NCI-H1694 treated with DMSO at 0.1 percent for 48 hours (cell line): ENCODE data around the gene GULP1.

ENCODE experiments used
- DNase-seq: peaks from one replicate; lab custom pipeline; 2025; lab: John Stamatoyannopoulos, UW

Gene GULP1

GRCh38 chr2:188473306-188473705 is 181.6 kb downstream of the GULP1 start:
- DNase-seq: no peak

- no peak for DNase-seq
Observed at GRCh38 chr2:188474316-188474715, 182.6 kb downstream of the GULP1 start.

DNA sequence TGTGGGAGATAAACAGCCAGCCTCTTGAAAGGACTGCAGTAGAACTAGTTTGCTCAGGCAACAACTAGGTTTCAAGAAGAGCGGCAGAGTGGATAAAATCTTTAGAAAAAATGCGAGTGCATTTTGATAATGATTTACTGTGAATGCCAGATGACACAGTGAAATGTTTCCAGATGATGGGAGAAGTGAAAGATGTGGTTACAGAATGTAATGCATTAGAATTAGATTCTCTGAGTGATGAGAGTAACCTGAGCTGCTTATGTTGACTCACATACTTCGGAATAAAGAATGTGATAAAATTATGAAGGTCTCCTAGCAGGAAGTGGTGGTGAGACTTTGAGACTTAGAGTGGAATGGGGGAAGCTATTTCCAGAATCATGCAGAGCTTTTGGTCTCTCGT is 184.3 kb downstream of the GULP1 start:
- DNase-seq: no peak

DNA sequence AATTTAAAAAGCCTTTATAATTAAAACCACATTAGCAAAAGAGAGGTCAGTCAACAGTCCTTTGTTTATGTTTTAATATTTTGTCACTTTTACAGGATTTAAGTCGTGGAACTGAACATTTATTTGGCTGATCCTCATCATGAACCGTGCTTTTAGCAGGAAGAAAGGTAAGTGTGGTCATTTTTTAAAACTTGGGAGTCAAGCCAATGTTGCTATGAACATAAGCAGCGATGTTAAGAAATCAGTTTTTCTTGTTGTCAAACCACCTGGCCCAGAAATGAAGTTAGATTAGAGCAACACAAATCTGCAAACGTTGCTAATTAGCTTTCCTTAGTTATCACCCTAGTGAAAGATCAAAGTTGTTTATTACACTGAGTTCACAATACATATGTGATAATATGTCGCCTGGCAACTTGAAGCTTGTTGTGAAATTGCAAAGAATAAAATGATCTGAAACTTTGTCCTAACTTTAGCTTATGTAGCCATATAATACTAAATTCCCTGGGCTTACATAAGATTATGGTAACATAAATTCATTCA is 186.0 kb downstream of the GULP1 start:
- no peak for DNase-seq

DNA sequence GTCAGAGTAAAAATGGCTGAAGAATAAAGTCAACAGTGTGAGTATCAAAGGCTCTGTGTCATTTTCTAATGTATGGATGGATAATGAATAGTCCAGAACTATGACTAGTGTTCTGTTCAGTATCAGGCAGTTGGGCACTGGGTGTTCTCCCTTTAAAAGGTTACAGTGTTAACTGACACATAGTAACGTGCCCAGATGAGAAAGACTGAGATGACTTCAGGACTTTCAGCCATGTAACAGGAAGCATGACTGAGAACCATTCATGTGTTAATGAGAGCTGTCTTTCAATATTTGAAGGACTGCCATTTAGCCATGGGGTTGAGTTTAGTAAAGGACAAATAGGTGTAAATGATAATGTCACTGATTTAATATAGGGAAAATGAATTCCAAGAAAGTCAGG is 187.1 kb downstream of the GULP1 start:
- no peak for DNase-seq

DNA sequence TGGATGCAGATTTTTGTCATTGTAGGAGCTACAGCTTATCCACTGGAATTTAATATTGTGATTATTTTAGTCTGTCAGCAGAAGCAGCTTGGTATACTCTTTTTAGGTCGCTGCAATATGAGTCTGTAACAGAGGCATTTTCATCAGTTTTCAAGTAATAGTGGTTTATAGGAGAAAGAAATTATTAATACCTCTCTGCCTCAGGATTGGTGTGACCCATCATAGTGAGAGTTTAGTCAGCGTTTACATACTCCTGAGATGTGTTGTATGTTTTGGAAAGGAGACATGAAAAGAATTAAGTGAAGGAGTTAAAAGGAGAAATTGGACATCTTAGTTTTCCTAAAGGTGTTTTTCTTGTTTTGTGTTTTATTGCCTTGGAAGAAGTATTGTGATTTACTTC is 189.8 kb downstream of the GULP1 start:
- DNase-seq: no peak

GRCh38 chr2:188485496-188485895 is 193.8 kb downstream of the GULP1 start:
- no peak for DNase-seq

- no peak for DNase-seq
Observed at GRCh38 chr2:188492751-188493150, 201.1 kb downstream of the GULP1 start.

GRCh38 chr2:188494906-188495305 is 203.2 kb downstream of the GULP1 start:
- DNase-seq: no peak

GRCh38 chr2:188495969-188496431 is 204.3 kb downstream of the GULP1 start:
- DNase-seq: no peak

DNA sequence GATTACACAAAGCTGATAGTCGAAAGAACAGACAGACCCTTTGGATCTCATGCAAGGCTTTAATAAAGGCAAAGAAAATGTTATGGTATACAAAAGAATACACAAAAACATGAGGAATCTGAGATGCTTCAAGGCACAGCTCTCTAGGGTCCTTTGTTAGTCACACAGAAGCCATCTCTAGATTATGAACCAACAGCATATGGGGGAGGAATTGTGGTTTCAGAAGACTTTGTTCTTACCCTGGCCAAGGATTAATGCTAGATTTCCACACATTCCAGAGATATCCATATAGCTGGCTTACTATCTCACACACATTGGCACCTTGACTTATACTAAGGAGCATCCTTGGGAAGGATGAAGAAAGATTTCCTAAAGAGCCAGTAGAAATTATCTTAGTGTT is 206.1 kb downstream of the GULP1 start:
- no peak for DNase-seq

- DNase-seq: no peak
Observed at GRCh38 chr2:188503975-188504374, 212.3 kb downstream of the GULP1 start.

- no peak for DNase-seq
Observed at GRCh38 chr2:188506843-188507242, 215.2 kb downstream of the GULP1 start.

DNA sequence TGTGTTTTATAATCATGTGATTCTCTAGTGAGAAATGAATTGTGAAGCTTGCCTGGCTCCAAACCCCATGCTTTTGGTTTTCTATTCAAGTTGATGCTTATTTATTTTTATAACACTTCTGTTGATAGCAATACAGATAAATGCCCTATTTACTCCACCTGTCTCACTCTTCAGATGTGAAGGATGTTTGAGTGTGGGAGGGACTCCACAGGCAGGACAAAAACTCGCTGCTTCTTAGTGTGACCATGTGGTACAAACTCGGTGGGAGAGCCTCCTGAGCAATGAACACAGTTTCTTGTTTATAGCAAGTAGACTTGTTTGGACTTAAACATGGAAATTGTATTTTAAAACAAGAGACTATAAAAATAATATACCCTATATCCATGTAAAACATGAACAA is 219.7 kb downstream of the GULP1 start:
- DNase-seq: no peak

- peak; percentile 49 for DNase-seq
Observed at GRCh38 chr2:188512456-188512855, 220.8 kb downstream of the GULP1 start.

GRCh38 chr2:188515918-188516317 is 224.2 kb downstream of the GULP1 start:
- no peak for DNase-seq

GRCh38 chr2:188517549-188518215 is 226.0 kb downstream of the GULP1 start:
- no peak for DNase-seq

GRCh38 chr2:188518381-188518780 is 226.7 kb downstream of the GULP1 start:
- no peak for DNase-seq

GRCh38 chr2:188519136-188519535 is 227.5 kb downstream of the GULP1 start:
- DNase-seq: no peak

- DNase-seq: no peak
Observed at GRCh38 chr2:188522517-188522916, 230.8 kb downstream of the GULP1 start.

- no peak for DNase-seq
Observed at GRCh38 chr2:188523919-188524318, 232.2 kb downstream of the GULP1 start.

DNA sequence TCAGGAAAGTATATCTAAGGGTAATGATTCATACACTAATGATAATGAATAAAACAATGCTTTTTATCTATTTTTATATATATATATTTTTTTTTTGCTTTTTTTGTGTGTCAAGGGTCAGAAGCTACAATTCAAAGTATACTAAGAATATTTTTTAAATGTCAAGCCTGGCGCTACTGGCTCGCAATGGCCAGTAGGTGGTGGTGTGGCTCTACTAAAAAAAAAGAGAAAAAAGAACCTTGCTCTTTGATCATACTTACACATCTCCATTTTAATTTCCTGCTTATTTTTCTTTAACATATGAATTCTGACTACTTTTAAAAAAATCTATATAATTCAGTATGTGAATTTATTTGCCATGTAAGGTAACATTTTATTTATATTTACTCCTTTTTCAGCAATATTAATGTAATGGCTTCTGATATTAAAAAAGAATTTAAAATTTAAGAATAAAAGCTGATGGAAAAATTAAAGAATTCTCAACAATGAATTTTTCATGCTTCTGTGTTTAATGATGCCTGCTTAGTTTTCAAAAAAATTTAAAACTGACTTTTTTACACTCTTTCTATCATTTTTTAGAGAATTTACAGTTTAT is 232.9 kb downstream of the GULP1 start:
- peak; percentile 46 for DNase-seq

DNA sequence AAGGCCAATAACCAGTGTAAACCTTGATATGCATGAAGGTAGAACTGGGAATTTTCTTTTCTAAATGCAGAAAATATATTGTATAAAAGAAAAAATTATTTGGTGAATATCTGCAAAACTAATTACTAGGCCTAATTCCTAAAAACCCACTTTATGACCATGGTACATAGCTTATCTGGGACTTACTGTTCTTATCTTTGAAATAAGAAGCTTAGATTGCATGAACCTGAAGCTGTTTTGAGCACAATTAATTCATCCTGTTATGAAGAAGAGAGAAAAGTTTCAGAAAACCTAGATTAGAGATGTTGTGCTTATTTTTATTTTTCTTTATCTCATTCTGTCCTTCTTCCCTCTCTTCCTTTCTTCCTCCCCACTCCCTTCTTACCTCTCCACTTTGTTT is 235.0 kb downstream of the GULP1 start:
- DNase-seq: no peak

GRCh38 chr2:188527141-188527540 is 235.5 kb downstream of the GULP1 start:
- no peak for DNase-seq
